Measurements from ENCODE around the gene LTBP1.
A peak's percentile ranks its signal among the peaks of the same experiment; 100 is the strongest.

LTBP1 gene

GRCh38 chr2:32925976-32926707 is 20.6 kb upstream of the LTBP1 start:
- H3K79me2 ChIP-seq (ENCODE audit: control insufficient read depth, insufficient read depth, low read length): no peaks in the 10 kb centered on the region
- H3K4me2 ChIP-seq (ENCODE audit: low read length): no peak overlapping the region
- no peak overlapping the region for H2AK5ac ChIP-seq (ENCODE audit: low read length)
- no peaks in the 10 kb centered on the region for H3K27me3 ChIP-seq (ENCODE audit: insufficient read depth, low read length, poor library complexity)
- no peak overlapping the region for H3K9ac ChIP-seq (ENCODE audit: low read length)
- no peak overlapping the region for H3K56ac ChIP-seq (ENCODE audit: low read length)
- no peak overlapping the region for H2BK15ac ChIP-seq (replicated peaks; ENCODE audit: low read depth)
- H3K4ac ChIP-seq (ENCODE audit: low read depth, low read length): no peak overlapping the region
- no peak overlapping the region for H4K5ac ChIP-seq (ENCODE audit: low read length)
- no peaks in the 10 kb centered on the region for H3K79me1 ChIP-seq (ENCODE audit: low read length)
- H2BK5ac ChIP-seq (ENCODE audit: low read length): no peak overlapping the region
- H3K36me3 ChIP-seq (ENCODE audit: control insufficient read depth, insufficient read depth, low read length): no peaks in the 10 kb centered on the region
- DNase-seq: no peak
- H4K8ac ChIP-seq (ENCODE audit: low read depth, low read length): no peak overlapping the region
- H3K4me1 ChIP-seq (ENCODE audit: control insufficient read depth, low read depth, low read length): no peaks in the 10 kb centered on the region
- no peak overlapping the region for H3K4me3 ChIP-seq (ENCODE audit: low read length)
- H3K18ac ChIP-seq (ENCODE audit: low read length): no peak overlapping the region
- H2BK120ac ChIP-seq (ENCODE audit: low read depth, low read length): no peak overlapping the region
- H3K27ac ChIP-seq (ENCODE audit: low read depth, low read length): no peak overlapping the region
- WGBS (ENCODE audit: extremely low coverage, insufficient coverage, low lambda C conversion rate): no CpG with 5 or more reads among the region's 6 CpGs
- no peak overlapping the region for H3K23ac ChIP-seq (ENCODE audit: low read length)

GRCh38 chr2:32926708-32927084 is 20.1 kb upstream of the LTBP1 start:
- H3K4ac ChIP-seq (ENCODE audit: low read depth, low read length): no peak overlapping the region
- no peak overlapping the region for H4K8ac ChIP-seq (ENCODE audit: low read depth, low read length)
- no peak overlapping the region for H3K9ac ChIP-seq (ENCODE audit: low read length)
- H2BK120ac ChIP-seq (ENCODE audit: low read depth, low read length): no peak overlapping the region
- H3K27ac ChIP-seq (ENCODE audit: low read depth, low read length): no peak overlapping the region
- no peaks in the 10 kb centered on the region for H3K79me2 ChIP-seq (ENCODE audit: control insufficient read depth, insufficient read depth, low read length)
- no peak overlapping the region for H3K23ac ChIP-seq (ENCODE audit: low read length)
- no peak overlapping the region for H3K4me2 ChIP-seq (ENCODE audit: low read length)
- H3K56ac ChIP-seq (ENCODE audit: low read length): no peak overlapping the region
- no peaks in the 10 kb centered on the region for H3K4me1 ChIP-seq (ENCODE audit: control insufficient read depth, low read depth, low read length)
- H3K36me3 ChIP-seq (ENCODE audit: control insufficient read depth, insufficient read depth, low read length): no peaks in the 10 kb centered on the region
- H2BK15ac ChIP-seq (replicated peaks; ENCODE audit: low read depth): no peak overlapping the region
- no peak overlapping the region for H3K4me3 ChIP-seq (ENCODE audit: low read length)
- H4K5ac ChIP-seq (ENCODE audit: low read length): no peak overlapping the region
- H3K27me3 ChIP-seq (ENCODE audit: insufficient read depth, low read length, poor library complexity): no peaks in the 10 kb centered on the region
- no peaks in the 10 kb centered on the region for H3K79me1 ChIP-seq (ENCODE audit: low read length)
- H3K18ac ChIP-seq (ENCODE audit: low read length): no peak overlapping the region
- no CpG with 5 or more reads among the region's 2 CpGs for WGBS (ENCODE audit: extremely low coverage, insufficient coverage, low lambda C conversion rate)
- H2AK5ac ChIP-seq (ENCODE audit: low read length): no peak overlapping the region
- peak; percentile 88 for DNase-seq
- no peak overlapping the region for H2BK5ac ChIP-seq (ENCODE audit: low read length)

- no peak overlapping the region for H2BK120ac ChIP-seq (ENCODE audit: low read depth, low read length)
Observed at GRCh38 chr2:32930436-32930835, 16.3 kb upstream of the LTBP1 start.

GRCh38 chr2:32931519-32931918 is 15.2 kb upstream of the LTBP1 start:
- Histone ChIP-seq H2AK5ac (ENCODE audit: low read length) (no peak overlapping the region), H4K8ac (ENCODE audit: low read depth, low read length) (no peak overlapping the region), H3K36me3 (ENCODE audit: control insufficient read depth, insufficient read depth, low read length) (no peaks in the 10 kb centered on the region), H3K79me1 (ENCODE audit: low read length) (no peaks in the 10 kb centered on the region), H2BK15ac (replicated peaks; ENCODE audit: low read depth) (no peak overlapping the region), H3K4me1 (ENCODE audit: control insufficient read depth, low read depth, low read length) (peaks cover 2% of the 10 kb centered on the region), H2BK120ac (ENCODE audit: low read depth, low read length) (no peak overlapping the region), H2BK5ac (ENCODE audit: low read length) (no peak overlapping the region), H3K18ac (ENCODE audit: low read length) (no peak overlapping the region), H3K23ac (ENCODE audit: low read length) (no peak overlapping the region), H3K4me3 (ENCODE audit: low read length) (no peak overlapping the region), H3K4me2 (ENCODE audit: low read length) (no peak overlapping the region), H4K5ac (ENCODE audit: low read length) (no peak overlapping the region), H3K79me2 (ENCODE audit: control insufficient read depth, insufficient read depth, low read length) (no peaks in the 10 kb centered on the region), H3K56ac (ENCODE audit: low read length) (no peak overlapping the region), H3K27ac (ENCODE audit: low read depth, low read length) (no peak overlapping the region), H3K9ac (ENCODE audit: low read length) (no peak overlapping the region), H3K4ac (ENCODE audit: low read depth, low read length) (no peak overlapping the region), H3K27me3 (ENCODE audit: insufficient read depth, low read length, poor library complexity) (no peaks in the 10 kb centered on the region)
- DNase-seq: no peak
- WGBS (ENCODE audit: extremely low coverage, insufficient coverage, low lambda C conversion rate): no CpG with 5 or more reads among the region's 2 CpGs

More at GRCh38 chr2:32930436-32930835, 16.3 kb upstream of the LTBP1 start:
- DNase-seq: no peak
- Histone ChIP-seq H3K79me1 (ENCODE audit: low read length) (no peaks in the 10 kb centered on the region), H3K4ac (ENCODE audit: low read depth, low read length) (no peak overlapping the region), H3K36me3 (ENCODE audit: control insufficient read depth, insufficient read depth, low read length) (no peaks in the 10 kb centered on the region), H3K79me2 (ENCODE audit: control insufficient read depth, insufficient read depth, low read length) (no peaks in the 10 kb centered on the region), H3K4me1 (ENCODE audit: control insufficient read depth, low read depth, low read length) (peaks cover 2% of the 10 kb centered on the region), H3K9ac (ENCODE audit: low read length) (no peak overlapping the region), H2AK5ac (ENCODE audit: low read length) (no peak overlapping the region), H4K8ac (ENCODE audit: low read depth, low read length) (no peak overlapping the region), H3K23ac (ENCODE audit: low read length) (no peak overlapping the region), H4K5ac (ENCODE audit: low read length) (no peak overlapping the region), H3K4me2 (ENCODE audit: low read length) (no peak overlapping the region), H3K27me3 (ENCODE audit: insufficient read depth, low read length, poor library complexity) (no peaks in the 10 kb centered on the region), H3K27ac (ENCODE audit: low read depth, low read length) (no peak overlapping the region), H3K18ac (ENCODE audit: low read length) (no peak overlapping the region), H2BK5ac (ENCODE audit: low read length) (no peak overlapping the region), H2BK15ac (replicated peaks; ENCODE audit: low read depth) (no peak overlapping the region), H3K56ac (ENCODE audit: low read length) (no peak overlapping the region), H3K4me3 (ENCODE audit: low read length) (no peak overlapping the region)
- WGBS (ENCODE audit: extremely low coverage, insufficient coverage, low lambda C conversion rate): no CpG with 5 or more reads among the region's 5 CpGs

DNA sequence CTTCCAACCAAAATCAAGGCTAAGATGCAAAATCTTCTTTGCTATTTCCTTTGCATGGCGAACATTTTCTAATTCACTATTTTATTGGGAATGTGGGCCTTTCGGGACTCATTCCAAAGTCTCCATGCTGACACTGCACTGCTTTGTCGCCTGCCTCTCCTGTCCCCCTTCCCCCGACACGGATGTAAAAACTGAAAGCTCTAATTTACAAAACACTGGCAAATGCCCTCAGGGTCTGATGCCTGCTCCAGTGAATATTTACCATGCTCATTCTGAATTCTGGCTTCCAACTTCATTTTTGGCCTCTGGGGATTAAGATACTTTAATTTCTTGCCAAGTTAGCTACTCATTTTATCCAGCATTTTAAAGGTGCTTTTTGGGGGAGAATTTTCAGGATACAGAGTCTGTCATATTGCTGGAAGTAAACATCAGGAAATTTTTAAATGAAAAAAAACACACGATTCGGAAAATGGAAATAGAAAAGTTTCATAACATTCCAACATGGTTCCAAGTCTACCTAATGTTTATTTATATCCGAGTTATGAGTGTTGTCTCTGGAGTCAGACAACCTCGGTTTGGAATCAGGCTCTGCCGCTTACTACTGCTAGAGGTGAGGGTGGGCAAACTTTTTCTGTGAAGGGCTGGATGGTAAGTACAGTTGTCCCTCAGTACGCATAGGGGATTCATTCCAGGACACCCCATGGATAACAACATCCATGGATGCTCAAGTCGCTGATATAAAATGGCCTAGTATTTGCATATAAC is 14.6 kb upstream of the LTBP1 start:
- peak overlapping the region; percentile 41 for H4K8ac ChIP-seq (ENCODE audit: low read depth, low read length)
- H2BK15ac ChIP-seq (replicated peaks; ENCODE audit: low read depth): no peak overlapping the region
- no peaks in the 10 kb centered on the region for H3K79me1 ChIP-seq (ENCODE audit: low read length)
- H3K4me3 ChIP-seq (ENCODE audit: low read length): no peak overlapping the region
- no peak overlapping the region for H3K4ac ChIP-seq (ENCODE audit: low read depth, low read length)
- no peaks in the 10 kb centered on the region for H3K79me2 ChIP-seq (ENCODE audit: control insufficient read depth, insufficient read depth, low read length)
- H4K5ac ChIP-seq (ENCODE audit: low read length): no peak overlapping the region
- H2AK5ac ChIP-seq (ENCODE audit: low read length): no peak overlapping the region
- no peak overlapping the region for H3K56ac ChIP-seq (ENCODE audit: low read length)
- peak overlapping the region; percentile 29 for H3K23ac ChIP-seq (ENCODE audit: low read length)
- no peaks in the 10 kb centered on the region for H3K27me3 ChIP-seq (ENCODE audit: insufficient read depth, low read length, poor library complexity)
- no peak overlapping the region for H2BK120ac ChIP-seq (ENCODE audit: low read depth, low read length)
- DNase-seq: peak; percentile 61
- WGBS (ENCODE audit: extremely low coverage, insufficient coverage, low lambda C conversion rate): no CpG with 5 or more reads among the region's 12 CpGs
- peaks cover 2% of the 10 kb centered on the region for H3K4me1 ChIP-seq (ENCODE audit: control insufficient read depth, low read depth, low read length)
- no peaks in the 10 kb centered on the region for H3K36me3 ChIP-seq (ENCODE audit: control insufficient read depth, insufficient read depth, low read length)
- H3K4me2 ChIP-seq (ENCODE audit: low read length): no peak overlapping the region
- H3K9ac ChIP-seq (ENCODE audit: low read length): no peak overlapping the region
- H3K27ac ChIP-seq (ENCODE audit: low read depth, low read length): no peak overlapping the region
- no peak overlapping the region for H2BK5ac ChIP-seq (ENCODE audit: low read length)
- H3K18ac ChIP-seq (ENCODE audit: low read length): peak overlapping the region; percentile 75

All from mesendoderm (in vitro differentiated cells).